RWPE2 (cell line): ENCODE data around the gene PROM1.

Experiments
- ATAC-seq: fragments of 200-7000 bp; cut with Tn5 transposase; 3 replicates; pipeline ENCODE4 v1.9.1; 2021; ENCODE audit warnings: low read depth
- DNase-seq: peaks from one replicate; pipeline ENCODE4 v3.0.0-alpha.2; 2020; ENCODE audit warnings: low spot score
- H3K27ac ChIP-seq: fragments of 450-650 bp; 2 replicates; pipeline ENCODE4 v1.5.1; 2017; ENCODE audit warnings: mild to moderate bottlenecking; ENCODE audit not compliant: poor library complexity, severe bottlenecking
- H3K27me3 ChIP-seq: fragments of 250-450 bp; sonication (Bioruptor Pico); 2 replicates; pipeline ENCODE4 v1.5.1; 2021; ENCODE audit warnings: mild to moderate bottlenecking, moderate library complexity; ENCODE audit not compliant: insufficient read depth, poor library complexity, severe bottlenecking
- H3K36me3 ChIP-seq: fragments of 250-450 bp; sonication (Bioruptor Pico); 2 replicates; pipeline ENCODE4 v1.5.1; 2020; ENCODE audit warnings: low read depth, mild to moderate bottlenecking, moderate library complexity
- H3K4me1 ChIP-seq: fragments of 250-450 bp; sonication (Bioruptor Pico); 2 replicates; pipeline ENCODE4 v1.5.1; 2021; ENCODE audit warnings: mild to moderate bottlenecking, moderate library complexity; ENCODE audit not compliant: insufficient read depth, poor library complexity, severe bottlenecking
- H3K4me3 ChIP-seq: fragments of 250-450 bp; sonication (Bioruptor Pico); 2 replicates; pipeline ENCODE4 v1.5.1; 2021; ENCODE audit warnings: mild to moderate bottlenecking, moderate library complexity; ENCODE audit not compliant: severe bottlenecking
- H3K9me3 ChIP-seq: fragments of 250-450 bp; sonication (Bioruptor Pico); 2 replicates; pipeline ENCODE4 v1.5.1; 2021; ENCODE audit warnings: mild to moderate bottlenecking, moderate library complexity; ENCODE audit not compliant: severe bottlenecking
- TF ChIP-seq, protein P1 (sequence below): fragments of 450-650 bp; IDR thresholded peaks from one replicate; pipeline ENCODE4 v1.5.1; 2017; ENCODE audit warnings: mild to moderate bottlenecking, moderate library complexity; ENCODE audit not compliant: poor library complexity, severe bottlenecking

Gene PROM1

DNA sequence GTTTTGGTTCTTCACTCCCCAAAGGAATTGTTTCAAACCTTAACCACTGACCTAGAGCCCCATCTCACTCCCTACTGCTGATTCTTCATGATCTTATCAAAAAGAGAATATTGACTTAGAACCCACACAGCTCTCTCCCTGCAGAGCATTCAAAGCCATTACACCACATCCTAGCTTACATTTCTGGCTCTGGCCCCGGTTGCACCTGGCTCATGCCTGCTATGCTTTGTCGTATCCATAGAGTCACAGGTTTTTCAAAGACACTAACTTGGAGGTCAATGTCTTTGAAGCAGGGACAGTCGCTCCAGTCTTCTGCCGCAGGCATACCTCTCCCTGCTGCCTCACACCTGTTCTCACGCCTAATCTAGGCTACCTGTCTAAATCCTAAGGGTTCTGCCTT, 78.1 kb downstream of the PROM1 start:
- DNase-seq (no peak), ATAC-seq (no peak)
- no peak overlapping the region for H3K27ac ChIP-seq
- TF ChIP-seq, protein P1, sequence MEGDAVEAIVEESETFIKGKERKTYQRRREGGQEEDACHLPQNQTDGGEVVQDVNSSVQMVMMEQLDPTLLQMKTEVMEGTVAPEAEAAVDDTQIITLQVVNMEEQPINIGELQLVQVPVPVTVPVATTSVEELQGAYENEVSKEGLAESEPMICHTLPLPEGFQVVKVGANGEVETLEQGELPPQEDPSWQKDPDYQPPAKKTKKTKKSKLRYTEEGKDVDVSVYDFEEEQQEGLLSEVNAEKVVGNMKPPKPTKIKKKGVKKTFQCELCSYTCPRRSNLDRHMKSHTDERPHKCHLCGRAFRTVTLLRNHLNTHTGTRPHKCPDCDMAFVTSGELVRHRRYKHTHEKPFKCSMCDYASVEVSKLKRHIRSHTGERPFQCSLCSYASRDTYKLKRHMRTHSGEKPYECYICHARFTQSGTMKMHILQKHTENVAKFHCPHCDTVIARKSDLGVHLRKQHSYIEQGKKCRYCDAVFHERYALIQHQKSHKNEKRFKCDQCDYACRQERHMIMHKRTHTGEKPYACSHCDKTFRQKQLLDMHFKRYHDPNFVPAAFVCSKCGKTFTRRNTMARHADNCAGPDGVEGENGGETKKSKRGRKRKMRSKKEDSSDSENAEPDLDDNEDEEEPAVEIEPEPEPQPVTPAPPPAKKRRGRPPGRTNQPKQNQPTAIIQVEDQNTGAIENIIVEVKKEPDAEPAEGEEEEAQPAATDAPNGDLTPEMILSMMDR = no peak
- no peaks in the 10 kb centered on the region for H3K4me1 ChIP-seq
- no peak overlapping the region for H3K4me3 ChIP-seq
- H3K27me3 ChIP-seq = no peaks in the 10 kb centered on the region
- no peaks in the 10 kb centered on the region for H3K36me3 ChIP-seq
- no peaks in the 10 kb centered on the region for H3K9me3 ChIP-seq

DNA sequence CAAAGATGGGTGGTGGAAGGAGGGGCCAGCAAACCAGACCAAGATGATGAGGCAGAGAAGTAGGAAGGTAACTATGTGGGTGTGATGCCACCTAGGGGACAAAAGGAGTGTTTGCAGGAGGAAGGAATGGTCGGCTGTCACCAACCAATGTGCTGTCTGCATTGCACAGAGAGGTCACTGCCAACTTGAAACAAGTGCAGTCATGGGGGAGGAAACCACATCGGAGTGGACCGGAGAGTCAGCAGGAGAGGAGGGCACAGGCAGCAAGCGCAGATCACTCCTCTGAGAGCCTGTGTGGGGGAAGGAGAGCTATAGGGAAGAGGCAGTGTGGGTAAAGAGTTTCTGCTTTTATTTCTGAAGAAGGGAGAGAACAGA, 82.4 kb downstream of the PROM1 start:
- H3K36me3 ChIP-seq = no peaks in the 10 kb centered on the region
- TF ChIP-seq, protein P1 = peak; percentile 91
- DNase-seq = no peak
- no peaks in the 10 kb centered on the region for H3K4me1 ChIP-seq
- peak; percentile 91 for ATAC-seq
- no peaks in the 10 kb centered on the region for H3K27me3 ChIP-seq
- no peak overlapping the region for H3K27ac ChIP-seq
- no peak overlapping the region for H3K4me3 ChIP-seq
- H3K9me3 ChIP-seq = no peaks in the 10 kb centered on the region

DNA sequence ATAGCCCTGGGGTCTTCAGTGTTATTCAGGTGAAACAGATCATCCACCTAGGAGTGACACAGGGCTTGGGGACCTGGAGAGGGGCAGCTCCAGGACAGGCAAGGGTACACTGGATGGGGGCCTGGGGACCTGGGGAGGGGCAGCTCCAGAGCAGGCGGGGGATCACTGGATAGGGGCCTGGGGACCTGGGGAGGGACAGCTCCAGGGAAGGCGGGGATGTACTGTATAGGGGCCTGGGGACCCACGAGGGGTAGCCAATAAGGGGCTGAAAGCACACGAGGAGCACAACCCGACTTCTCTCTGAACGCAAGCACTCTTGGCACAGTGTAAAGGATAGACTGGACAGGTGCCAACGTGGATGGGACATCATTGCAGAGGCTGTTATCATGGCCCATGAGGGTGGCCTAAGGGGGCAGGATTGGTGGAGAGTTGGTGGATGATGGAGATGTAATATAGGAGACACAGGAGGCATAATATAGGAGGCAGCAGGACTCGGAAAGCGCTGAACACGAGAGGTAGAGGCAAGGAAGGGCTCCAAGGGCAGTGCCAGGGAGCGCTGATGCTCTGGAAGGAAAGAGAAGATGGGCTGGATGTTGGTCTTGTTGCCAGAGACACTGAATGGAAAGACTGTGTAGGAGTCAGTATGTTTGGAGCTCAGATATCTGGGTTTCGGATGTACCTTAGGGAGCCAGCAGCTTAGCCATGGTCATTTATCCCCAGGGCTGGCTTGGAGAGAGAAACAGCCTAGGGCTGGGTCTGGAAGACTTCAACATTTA, 82.9 kb downstream of the PROM1 start:
- no peaks in the 10 kb centered on the region for H3K36me3 ChIP-seq
- H3K9me3 ChIP-seq = no peaks in the 10 kb centered on the region
- no peak; the same call in 2 of the 3 replicates for ATAC-seq
- TF ChIP-seq, protein P1 = no peak
- no peak overlapping the region for H3K4me3 ChIP-seq
- H3K27ac ChIP-seq = no peak overlapping the region
- H3K27me3 ChIP-seq = no peaks in the 10 kb centered on the region
- H3K4me1 ChIP-seq = no peaks in the 10 kb centered on the region
- DNase-seq = no peak

DNA sequence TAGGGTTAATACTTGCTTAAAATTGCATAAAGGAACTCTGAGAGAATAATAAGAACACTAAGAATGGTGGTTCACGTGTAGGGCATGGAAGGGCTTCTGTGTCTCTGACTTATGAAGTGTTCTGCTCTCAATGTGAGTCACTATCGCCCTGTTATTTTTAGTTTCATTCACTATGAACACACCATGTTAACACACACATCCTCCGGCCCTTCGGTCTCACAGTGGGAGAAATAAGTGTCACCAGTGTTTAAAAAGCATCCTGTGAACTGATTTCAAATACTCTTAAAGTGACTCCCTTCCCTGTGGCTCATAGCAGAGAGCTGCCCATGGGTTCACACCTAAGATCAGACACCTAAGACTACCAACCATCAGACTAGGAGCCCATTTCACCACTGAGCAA, 87.0 kb downstream of the PROM1 start:
- no peaks in the 10 kb centered on the region for H3K4me1 ChIP-seq
- H3K27ac ChIP-seq = no peak overlapping the region
- no peaks in the 10 kb centered on the region for H3K9me3 ChIP-seq
- no peaks in the 10 kb centered on the region for H3K27me3 ChIP-seq
- DNase-seq (no peak), ATAC-seq (no peak)
- no peak overlapping the region for H3K4me3 ChIP-seq
- TF ChIP-seq, protein P1 = no peak
- no peaks in the 10 kb centered on the region for H3K36me3 ChIP-seq

- Histone ChIP-seq H3K4me1 (no peaks in the 10 kb centered on the region), H3K9me3 (no peaks in the 10 kb centered on the region), H3K4me3 (no peak overlapping the region), H3K27me3 (no peaks in the 10 kb centered on the region), H3K27ac (no peak overlapping the region), H3K36me3 (no peaks in the 10 kb centered on the region)
- DNase-seq (no peak), ATAC-seq (no peak)
- TF ChIP-seq, protein P1 = no peak
Observed at GRCh38 chr4:15995826-15996225, 88.0 kb downstream of the PROM1 start.
